Neural cell (in vitro differentiated cells): ENCODE data around the gene AKR7A2. TPM values are rescaled to one million over a fixed set of nuclear protein-coding genes. Genes with fewer than 3 reads are reported as not detected.

Experiments used
- H2AFZ ChIP-seq: fragments of 200-600, 300-800 bp; sonication (generic), shearing (Covaris generic); 2 replicates; pipeline ENCODE4 v1.6.0; 2014; ENCODE audit warnings: low read depth, mild to moderate bottlenecking, antibody characterized with exemption, low read length, moderate library complexity
- H3F3A ChIP-seq: fragments of 200-600 bp; shearing (Covaris generic); 2 replicates; pipeline ENCODE4 v1.6.1; 2016; ENCODE audit warnings: mild to moderate bottlenecking, moderate library complexity, mixed read lengths, antibody characterized with exemption, low read length; ENCODE audit not compliant: insufficient read depth, poor library complexity, severe bottlenecking
- H3K27ac ChIP-seq: fragments of 200-600, 300-800 bp; sonication (generic), shearing (Covaris generic); 2 replicates; pipeline ENCODE4 v1.5.1; 2014; ENCODE audit warnings: mild to moderate bottlenecking, low read length, moderate library complexity
- H3K27me3 ChIP-seq: fragments of 300-800, 200-600 bp; sonication (generic), shearing (Covaris generic); 2 replicates; pipeline ENCODE4 v1.6.0; 2014; ENCODE audit warnings: mild to moderate bottlenecking, low read depth, low read length, moderate library complexity; ENCODE audit not compliant: insufficient read depth
- H3K36me3 ChIP-seq: fragments of 300-800, 200-600 bp; sonication (generic), shearing (Covaris generic); 2 replicates; pipeline ENCODE4 v1.5.1; 2014; ENCODE audit warnings: mild to moderate bottlenecking, antibody characterized with exemption, low read length, moderate library complexity; ENCODE audit not compliant: insufficient read depth
- H3K4me2 ChIP-seq: fragments of 300-800, 200-600 bp; sonication (generic), shearing (Covaris generic); 2 replicates; pipeline ENCODE4 v1.6.0; 2014; ENCODE audit warnings: mild to moderate bottlenecking, low read length
- H3K4me3 ChIP-seq: fragments of 300-800, 200-600 bp; sonication (generic), shearing (Covaris generic); 2 replicates; pipeline ENCODE4 v1.5.1; 2014; ENCODE audit warnings: mild to moderate bottlenecking, low read length, moderate library complexity
- H3K79me2 ChIP-seq: fragments of 200-600 bp; shearing (Covaris generic); replicated peaks from 2 replicates; pipeline ENCODE4 v1.6.0; 2014; ENCODE audit warnings: mild to moderate bottlenecking, low read length, moderate library complexity; ENCODE audit not compliant: insufficient read depth
- H3K9ac ChIP-seq: fragments of 300-800, 200-600 bp; sonication (generic), shearing (Covaris generic); 2 replicates; pipeline ENCODE4 v1.6.1; 2016; ENCODE audit warnings: mild to moderate bottlenecking, low read length, mixed read lengths
- H3K9me2 ChIP-seq: fragments of 200-600 bp; shearing (Covaris generic); 2 replicates; pipeline ENCODE4 v1.6.1; 2016; ENCODE audit warnings: mild to moderate bottlenecking, low read length, mixed read lengths; ENCODE audit not compliant: insufficient read depth
- H3K9me3 ChIP-seq: fragments of 200-600, 300-800 bp; sonication (generic), shearing (Covaris generic); 2 replicates; pipeline ENCODE4 v1.6.1; 2016; ENCODE audit warnings: mild to moderate bottlenecking, mixed run types, low read length, moderate library complexity, mixed read lengths
- H4K20me1 ChIP-seq: fragments of 200-600 bp; shearing (Covaris generic); 2 replicates; pipeline ENCODE4 v1.6.1; 2016; ENCODE audit warnings: mild to moderate bottlenecking, mixed run types; ENCODE audit not compliant: insufficient read depth
- EP300 ChIP-seq: fragments of 450-650 bp; conservative IDR thresholded peaks from 2 replicates; pipeline ENCODE4 v1.6.1; 2014; ENCODE audit warnings: antibody characterized with exemption, mild to moderate bottlenecking, moderate library complexity; ENCODE audit not compliant: poor library complexity, severe bottlenecking
- EZH2 ChIP-seq: fragments of 200-600, 300-800 bp; shearing (Covaris generic), sonication (generic); IDR thresholded peaks from 2 replicates; pipeline ENCODE4 v1.6.1; 2014; ENCODE audit warnings: antibody characterized with exemption, low read length, borderline replicate concordance, mild to moderate bottlenecking; ENCODE audit not compliant: insufficient read depth, poor library complexity, severe bottlenecking
- MXI1 ChIP-seq: fragments of 450-650 bp; conservative IDR thresholded peaks from 2 replicates; pipeline ENCODE4 v1.6.1; 2014; ENCODE audit warnings: antibody characterized with exemption, mild to moderate bottlenecking; ENCODE audit not compliant: poor library complexity, severe bottlenecking
- POLR2AphosphoS5 ChIP-seq: IDR thresholded peaks from 2 replicates; pipeline ENCODE4 v1.6.1; 2012
- RAD21 ChIP-seq: fragments of 450-650 bp; conservative IDR thresholded peaks from 2 replicates; pipeline ENCODE4 v1.6.1; 2014; ENCODE audit warnings: antibody characterized with exemption, mild to moderate bottlenecking, moderate library complexity
- SMC3 ChIP-seq: fragments of 450-650 bp; conservative IDR thresholded peaks from 2 replicates; pipeline ENCODE4 v1.6.1; 2014; ENCODE audit warnings: antibody characterized with exemption, mild to moderate bottlenecking, moderate library complexity; ENCODE audit not compliant: poor library complexity
- TAF1 ChIP-seq: IDR thresholded peaks from 2 replicates; pipeline ENCODE4 v1.6.1; 2012; ENCODE audit warnings: low read depth
- polyA plus RNA-seq: library from polyadenylated mRNA; depleted of rRNA; stranded (reverse); fragments of >200 nt; gene quantifications from 2 replicates; pipeline ENCODE4 v1.2.3, GENCODE V29; 2014
- TF ChIP-seq, protein P1 (sequence below): fragments of 450-650 bp; IDR thresholded peaks from 2 replicates; pipeline ENCODE4 v1.5.1; 2014; ENCODE audit warnings: antibody characterized with exemption, mild to moderate bottlenecking, moderate library complexity; ENCODE audit not compliant: poor library complexity, severe bottlenecking
- TF ChIP-seq, protein P2 (sequence below): IDR thresholded peaks from 2 replicates; pipeline ENCODE4 v1.6.1; 2012; ENCODE audit warnings: borderline replicate concordance

Gene AKR7A2
- polyA plus RNA-seq, 1 donor from 2014 or later: 50.6 TPM

DNA sequence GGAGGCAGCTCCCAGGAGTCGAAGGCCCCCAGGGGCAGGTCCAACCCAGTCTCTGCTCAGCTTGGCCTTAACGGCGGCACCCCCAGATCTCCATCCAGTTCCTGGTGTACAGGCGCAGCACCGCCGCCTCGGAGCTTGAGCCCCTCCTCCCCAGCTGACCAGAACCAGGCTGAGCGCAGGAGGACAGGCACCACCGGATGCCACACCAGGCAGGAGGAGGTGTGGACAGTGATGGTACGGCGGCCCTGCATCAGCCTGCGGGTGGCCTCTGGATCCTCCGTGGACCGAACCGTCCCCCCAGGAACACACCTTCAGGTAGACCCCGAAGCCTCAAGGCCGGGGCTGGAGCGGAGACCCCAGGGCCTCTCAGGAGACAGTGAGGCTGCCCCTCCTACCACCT lies 16.5 kb upstream of the AKR7A2 start:
- H3K79me2 ChIP-seq: no peaks in the 10 kb centered on the region
- no peaks in the 10 kb centered on the region for H3K9me2 ChIP-seq
- H3K4me3 ChIP-seq: no peak overlapping the region
- no peak overlapping the region for H2AFZ ChIP-seq
- no peak overlapping the region for H3K27ac ChIP-seq
- H4K20me1 ChIP-seq: no peaks in the 10 kb centered on the region
- H3K27me3 ChIP-seq: no peaks in the 10 kb centered on the region
- H3K9me3 ChIP-seq: no peaks in the 10 kb centered on the region
- H3F3A ChIP-seq: no peaks in the 10 kb centered on the region
- no peak for TF ChIP-seq TAF1
- no peak for TF ChIP-seq RAD21
- TF ChIP-seq, protein P1, sequence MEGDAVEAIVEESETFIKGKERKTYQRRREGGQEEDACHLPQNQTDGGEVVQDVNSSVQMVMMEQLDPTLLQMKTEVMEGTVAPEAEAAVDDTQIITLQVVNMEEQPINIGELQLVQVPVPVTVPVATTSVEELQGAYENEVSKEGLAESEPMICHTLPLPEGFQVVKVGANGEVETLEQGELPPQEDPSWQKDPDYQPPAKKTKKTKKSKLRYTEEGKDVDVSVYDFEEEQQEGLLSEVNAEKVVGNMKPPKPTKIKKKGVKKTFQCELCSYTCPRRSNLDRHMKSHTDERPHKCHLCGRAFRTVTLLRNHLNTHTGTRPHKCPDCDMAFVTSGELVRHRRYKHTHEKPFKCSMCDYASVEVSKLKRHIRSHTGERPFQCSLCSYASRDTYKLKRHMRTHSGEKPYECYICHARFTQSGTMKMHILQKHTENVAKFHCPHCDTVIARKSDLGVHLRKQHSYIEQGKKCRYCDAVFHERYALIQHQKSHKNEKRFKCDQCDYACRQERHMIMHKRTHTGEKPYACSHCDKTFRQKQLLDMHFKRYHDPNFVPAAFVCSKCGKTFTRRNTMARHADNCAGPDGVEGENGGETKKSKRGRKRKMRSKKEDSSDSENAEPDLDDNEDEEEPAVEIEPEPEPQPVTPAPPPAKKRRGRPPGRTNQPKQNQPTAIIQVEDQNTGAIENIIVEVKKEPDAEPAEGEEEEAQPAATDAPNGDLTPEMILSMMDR: no peak
- no peak for TF ChIP-seq POLR2AphosphoS5
- TF ChIP-seq SMC3: no peak
- TF ChIP-seq EZH2: no peak
- TF ChIP-seq EP300: no peak
- TF ChIP-seq, protein P2, sequence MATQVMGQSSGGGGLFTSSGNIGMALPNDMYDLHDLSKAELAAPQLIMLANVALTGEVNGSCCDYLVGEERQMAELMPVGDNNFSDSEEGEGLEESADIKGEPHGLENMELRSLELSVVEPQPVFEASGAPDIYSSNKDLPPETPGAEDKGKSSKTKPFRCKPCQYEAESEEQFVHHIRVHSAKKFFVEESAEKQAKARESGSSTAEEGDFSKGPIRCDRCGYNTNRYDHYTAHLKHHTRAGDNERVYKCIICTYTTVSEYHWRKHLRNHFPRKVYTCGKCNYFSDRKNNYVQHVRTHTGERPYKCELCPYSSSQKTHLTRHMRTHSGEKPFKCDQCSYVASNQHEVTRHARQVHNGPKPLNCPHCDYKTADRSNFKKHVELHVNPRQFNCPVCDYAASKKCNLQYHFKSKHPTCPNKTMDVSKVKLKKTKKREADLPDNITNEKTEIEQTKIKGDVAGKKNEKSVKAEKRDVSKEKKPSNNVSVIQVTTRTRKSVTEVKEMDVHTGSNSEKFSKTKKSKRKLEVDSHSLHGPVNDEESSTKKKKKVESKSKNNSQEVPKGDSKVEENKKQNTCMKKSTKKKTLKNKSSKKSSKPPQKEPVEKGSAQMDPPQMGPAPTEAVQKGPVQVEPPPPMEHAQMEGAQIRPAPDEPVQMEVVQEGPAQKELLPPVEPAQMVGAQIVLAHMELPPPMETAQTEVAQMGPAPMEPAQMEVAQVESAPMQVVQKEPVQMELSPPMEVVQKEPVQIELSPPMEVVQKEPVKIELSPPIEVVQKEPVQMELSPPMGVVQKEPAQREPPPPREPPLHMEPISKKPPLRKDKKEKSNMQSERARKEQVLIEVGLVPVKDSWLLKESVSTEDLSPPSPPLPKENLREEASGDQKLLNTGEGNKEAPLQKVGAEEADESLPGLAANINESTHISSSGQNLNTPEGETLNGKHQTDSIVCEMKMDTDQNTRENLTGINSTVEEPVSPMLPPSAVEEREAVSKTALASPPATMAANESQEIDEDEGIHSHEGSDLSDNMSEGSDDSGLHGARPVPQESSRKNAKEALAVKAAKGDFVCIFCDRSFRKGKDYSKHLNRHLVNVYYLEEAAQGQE: no peak
- TF ChIP-seq MXI1: no peak
- no peaks in the 10 kb centered on the region for H3K36me3 ChIP-seq
- no peak overlapping the region for H3K9ac ChIP-seq
- no peak overlapping the region for H3K4me2 ChIP-seq

- Histone ChIP-seq H3K27ac (no peak overlapping the region), H3K9ac (no peak overlapping the region), H3K36me3 (no peaks in the 10 kb centered on the region), H3K4me3 (no peak overlapping the region), H3K27me3 (no peaks in the 10 kb centered on the region), H3F3A (no peaks in the 10 kb centered on the region), H2AFZ (no peak overlapping the region), H3K79me2 (no peaks in the 10 kb centered on the region), H3K9me2 (no peaks in the 10 kb centered on the region), H3K9me3 (no peaks in the 10 kb centered on the region), H4K20me1 (no peaks in the 10 kb centered on the region), H3K4me2 (no peak overlapping the region)
- TF ChIP-seq, protein P2: no peak
- TF ChIP-seq TAF1 (no peak), MXI1 (no peak), POLR2AphosphoS5 (no peak), SMC3 (no peak), EP300 (no peak), RAD21 (no peak), EZH2 (no peak)
- TF ChIP-seq, protein P1: no peak
Measured at GRCh38 chr1:19327736-19328135, 15.8 kb upstream of the AKR7A2 start.
